HCT116 (cell line): Measurements from ENCODE around the gene RNF222.

Experiments used
- CTCF ChIP-seq, 3 experiments: fragments of 200-600 bp in 1 of 3; sonication (generic) in 1 of 3; IDR thresholded peaks in 2 of 3; conservative IDR thresholded peaks in 1 of 3; 2 replicates each; pipeline ENCODE4 v1.5.1; 2012 to 2017; ENCODE audit warnings: low read depth in 2 of 3, low read length in 2 of 3, antibody characterized with exemption in 1 of 3, borderline replicate concordance in 1 of 3, control low read depth in 1 of 3, mild to moderate bottlenecking in 1 of 3, mixed read lengths in 1 of 3, mixed run types in 1 of 3, moderate library complexity in 1 of 3; ENCODE audit not compliant: insufficient read depth in 1 of 3
- EZH2 ChIP-seq: fragments of 200-600 bp; sonication (generic); IDR thresholded peaks from 2 replicates; pipeline ENCODE4 v1.6.1; 2017; ENCODE audit warnings: antibody characterized with exemption, mixed run types
- EZH2phosphoT487 ChIP-seq: fragments of 200-600 bp; IDR thresholded peaks from 2 replicates; pipeline ENCODE4 v1.6.1; 2018; ENCODE audit warnings: antibody characterized with exemption, borderline replicate concordance
- JUND ChIP-seq: IDR thresholded peaks from 2 replicates; pipeline ENCODE4 v1.6.1; 2012
- POLR2AphosphoS5 ChIP-seq: IDR thresholded peaks from 2 replicates; pipeline ENCODE4 v1.6.1; 2011; ENCODE audit warnings: mild to moderate bottlenecking, low read depth, low read length, moderate library complexity
- RAD21 ChIP-seq: IDR thresholded peaks from 2 replicates; pipeline ENCODE4 v1.6.1; 2012; ENCODE audit warnings: low read depth, mild to moderate bottlenecking
- YY1 ChIP-seq: IDR thresholded peaks from 2 replicates; pipeline ENCODE4 v1.6.1; 2011; ENCODE audit warnings: low read length, low read depth, moderate library complexity, mild to moderate bottlenecking; ENCODE audit not compliant: insufficient replicate concordance; ENCODE audit errors: extremely low read depth

GRCh38 chr17:8353736-8354135, 43.9 kb downstream of the RNF222 start:
- TF ChIP-seq YY1: no peak
- no peak for TF ChIP-seq EZH2phosphoT487
- no peak for TF ChIP-seq CTCF (IDR thresholded peaks at IDR 0.05 in 2 of 3, conservative IDR thresholded peaks at IDR 0.05 in 1 of 3; ENCODE audit: borderline replicate concordance in 1 of 3, insufficient read depth in 1 of 3, low read depth in 2 of 3, low read length in 2 of 3)
- TF ChIP-seq EZH2: no peak
- TF ChIP-seq RAD21: no peak
- TF ChIP-seq POLR2AphosphoS5: no peak
- no peak for TF ChIP-seq JUND
